ENCODE results near the gene ANGPTL2. TPM values are rescaled to one million over a fixed set of nuclear protein-coding genes. Genes with fewer than 3 reads are reported as not detected.

Gene ANGPTL2
- total RNA-seq, 1 donor from 2014 or later, result 65.8 TPM

DNA sequence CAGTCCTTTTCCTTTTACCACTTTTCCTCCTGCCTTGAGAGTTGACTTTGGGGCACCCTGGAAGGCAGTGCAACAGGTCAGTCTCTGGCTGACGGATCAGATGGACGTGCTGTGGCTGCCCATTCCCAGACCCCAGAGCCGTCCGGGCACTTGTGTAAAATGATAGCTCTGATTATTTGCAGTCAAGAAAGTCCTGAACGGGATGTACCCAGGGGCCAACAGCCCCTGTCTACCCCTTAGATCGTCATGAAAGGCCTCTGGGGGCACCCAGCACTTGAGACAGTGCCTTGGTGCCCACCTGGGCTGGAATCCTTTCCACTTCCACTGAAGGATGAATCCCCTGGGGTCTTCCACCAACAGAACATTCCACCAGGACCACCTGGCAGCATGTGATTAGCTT lies 17.7 kb upstream of the ANGPTL2 start:
- no peak for TF ChIP-seq POLR2AphosphoS5 (IDR thresholded peaks at IDR 0.05; ENCODE audit: insufficient read depth in 1 of 2, low read depth in 1 of 2)
- no peak for TF ChIP-seq POLR2A (IDR thresholded peaks at IDR 0.05)
- no peak for TF ChIP-seq CTCF (IDR thresholded peaks at IDR 0.05)
- Histone ChIP-seq H3K27me3 (no peaks in the 10 kb centered on the region), H3K9me3 (no peaks in the 10 kb centered on the region), H3K4me1 (peaks cover 28% of the 10 kb centered on the region), H3K36me3 (no peaks in the 10 kb centered on the region), H3K4me3 (no peak overlapping the region), H3K27ac (no peak overlapping the region)
- peak in 1 of 2 donors; percentile 76 for DNase-seq (ENCODE audit: extremely low spot score in 2 of 2)
- intact Hi-C loops (cut with DNase I), result no loop called here

GRCh38 chr9:127139775-127140174 lies 17.3 kb upstream of the ANGPTL2 start:
- H3K9me3 ChIP-seq, result no peaks in the 10 kb centered on the region
- DNase-seq (ENCODE audit: extremely low spot score in 2 of 2), result no peak
- TF ChIP-seq CTCF (IDR thresholded peaks at IDR 0.05), result no peak
- TF ChIP-seq POLR2A (IDR thresholded peaks at IDR 0.05), result no peak
- no peak for TF ChIP-seq POLR2AphosphoS5 (IDR thresholded peaks at IDR 0.05; ENCODE audit: insufficient read depth in 1 of 2, low read depth in 1 of 2)
- intact Hi-C loops (cut with DNase I), result no loop called here
- no peaks in the 10 kb centered on the region for H3K27me3 ChIP-seq
- no peak overlapping the region for H3K27ac ChIP-seq
- peaks cover 32% of the 10 kb centered on the region for H3K4me1 ChIP-seq
- no peaks in the 10 kb centered on the region for H3K36me3 ChIP-seq
- no peak overlapping the region for H3K4me3 ChIP-seq

DNA sequence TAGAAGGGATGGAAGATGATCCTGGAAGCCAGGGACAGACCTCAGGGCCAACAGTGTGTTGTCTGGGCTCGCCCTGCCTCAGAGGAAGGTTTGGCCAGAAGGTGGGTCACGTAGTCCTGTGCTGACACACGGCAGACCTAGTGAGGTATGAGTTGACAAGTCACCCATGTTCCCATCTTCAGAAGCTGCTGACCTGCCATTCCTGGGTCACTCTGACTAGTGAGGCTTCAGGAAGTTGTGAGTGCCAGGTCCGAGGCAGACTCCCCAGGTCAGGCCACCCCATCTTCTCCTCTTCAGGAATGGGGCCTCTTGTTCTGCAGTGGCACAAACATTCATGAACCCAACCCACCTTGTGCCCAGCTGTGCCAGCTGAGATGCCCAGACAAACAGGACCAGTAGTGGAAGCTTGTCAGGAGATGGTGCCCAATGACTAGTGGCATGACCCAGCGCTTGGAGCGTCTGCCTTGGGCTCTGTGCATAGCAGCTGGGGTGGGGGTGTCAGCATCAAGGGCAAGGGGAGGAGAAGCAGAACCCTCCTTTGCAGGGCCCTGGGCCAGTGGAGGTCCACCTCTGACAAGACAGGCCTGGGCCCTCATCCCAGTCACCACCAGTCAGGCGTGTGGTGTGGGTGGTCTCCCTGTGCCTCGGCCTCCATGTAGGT lies 16.8 kb upstream of the ANGPTL2 start:
- TF ChIP-seq POLR2A (IDR thresholded peaks at IDR 0.05) (no peak), POLR2AphosphoS5 (IDR thresholded peaks at IDR 0.05; ENCODE audit: insufficient read depth in 1 of 2, low read depth in 1 of 2) (no peak), CTCF (IDR thresholded peaks at IDR 0.05) (no peak)

GRCh38 chr9:127138444-127138843 lies 16.0 kb upstream of the ANGPTL2 start:
- Histone ChIP-seq H3K27ac (no peak overlapping the region), H3K4me3 (no peak overlapping the region), H3K9me3 (no peaks in the 10 kb centered on the region), H3K4me1 (peaks cover 34% of the 10 kb centered on the region), H3K36me3 (no peaks in the 10 kb centered on the region), H3K27me3 (no peaks in the 10 kb centered on the region)
- DNase-seq (ENCODE audit: extremely low spot score in 2 of 2), result peak in 1 of 2 donors; percentile 60
- no peak for TF ChIP-seq POLR2AphosphoS5 (IDR thresholded peaks at IDR 0.05; ENCODE audit: insufficient read depth in 1 of 2, low read depth in 1 of 2)
- TF ChIP-seq CTCF (IDR thresholded peaks at IDR 0.05), result no peak
- no peak for TF ChIP-seq POLR2A (IDR thresholded peaks at IDR 0.05)
- intact Hi-C loops (cut with DNase I), result no loop called here

More for the DNA sequence above, 16.8 kb upstream of the ANGPTL2 start:
- DNase-seq (ENCODE audit: extremely low spot score in 2 of 2), result peak; percentile 83 to 96
- Histone ChIP-seq H3K36me3 (no peaks in the 10 kb centered on the region), H3K9me3 (no peaks in the 10 kb centered on the region), H3K4me1 (peaks cover 34% of the 10 kb centered on the region), H3K27me3 (no peaks in the 10 kb centered on the region), H3K27ac (no peak overlapping the region), H3K4me3 (no peak overlapping the region)
- intact Hi-C loops (cut with DNase I), result no loop called here

DNA sequence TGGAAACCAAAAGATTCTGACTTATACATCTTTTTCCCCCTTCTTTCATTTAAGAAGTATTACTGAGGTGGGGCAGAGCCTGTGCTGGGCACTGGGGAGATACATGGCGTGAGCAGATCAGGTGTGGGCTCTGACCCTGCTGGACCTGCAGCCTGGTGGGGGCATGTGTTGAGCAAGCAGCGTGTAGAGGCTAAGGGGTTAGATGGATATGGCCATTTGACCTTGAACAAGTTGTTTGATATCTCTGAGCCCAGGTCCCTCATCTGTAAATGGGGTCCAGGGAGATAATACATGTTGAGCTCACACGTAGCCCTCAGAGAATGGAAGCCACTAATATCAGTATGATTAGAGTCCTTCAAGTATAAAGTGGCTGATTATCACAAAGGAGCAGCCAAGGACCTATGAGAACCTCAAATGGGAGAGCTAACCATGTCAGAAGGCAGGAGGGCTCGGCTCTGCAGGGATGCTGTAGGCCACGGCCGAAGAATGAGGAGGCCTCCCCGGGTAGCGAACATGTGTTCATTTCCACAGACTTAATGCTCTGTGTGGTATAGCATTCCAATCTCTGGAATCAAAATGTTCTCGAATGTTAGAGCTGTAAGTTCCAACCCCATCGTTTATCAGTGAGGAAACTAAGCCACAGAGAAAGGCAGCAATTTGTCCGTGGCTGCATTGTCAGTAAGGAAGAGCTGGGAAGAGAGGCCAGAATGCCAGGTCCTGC lies 15.4 kb upstream of the ANGPTL2 start:
- intact Hi-C loops (cut with DNase I), result no loop called here
- H3K4me1 ChIP-seq, result peaks cover 37% of the 10 kb centered on the region
- no peak for TF ChIP-seq POLR2AphosphoS5 (IDR thresholded peaks at IDR 0.05; ENCODE audit: insufficient read depth in 1 of 2, low read depth in 1 of 2)
- no peak for TF ChIP-seq CTCF (IDR thresholded peaks at IDR 0.05)
- TF ChIP-seq POLR2A (IDR thresholded peaks at IDR 0.05), result no peak
- no peak overlapping the region for H3K4me3 ChIP-seq
- peak in 1 of 2 donors; percentile 79 for DNase-seq (ENCODE audit: extremely low spot score in 2 of 2)
- H3K36me3 ChIP-seq, result no peaks in the 10 kb centered on the region
- H3K9me3 ChIP-seq, result no peaks in the 10 kb centered on the region
- H3K27ac ChIP-seq, result no peak overlapping the region
- H3K27me3 ChIP-seq, result no peaks in the 10 kb centered on the region

Measured in vagina (tissue), 2 donors.